DMS 273 (cell line): ENCODE results near the gene RNF38.
"Not testable (repeated sequence)": the region's sequence is repeated elsewhere in the genome, so short reads cannot be mapped to it uniquely, and the experiment has no call there.

ENCODE experiments used
- DNase-seq: peaks from one replicate; lab custom pipeline; 2025; ENCODE audit not compliant: unreplicated experiment; lab: John Stamatoyannopoulos, UW

RNF38 gene

DNA sequence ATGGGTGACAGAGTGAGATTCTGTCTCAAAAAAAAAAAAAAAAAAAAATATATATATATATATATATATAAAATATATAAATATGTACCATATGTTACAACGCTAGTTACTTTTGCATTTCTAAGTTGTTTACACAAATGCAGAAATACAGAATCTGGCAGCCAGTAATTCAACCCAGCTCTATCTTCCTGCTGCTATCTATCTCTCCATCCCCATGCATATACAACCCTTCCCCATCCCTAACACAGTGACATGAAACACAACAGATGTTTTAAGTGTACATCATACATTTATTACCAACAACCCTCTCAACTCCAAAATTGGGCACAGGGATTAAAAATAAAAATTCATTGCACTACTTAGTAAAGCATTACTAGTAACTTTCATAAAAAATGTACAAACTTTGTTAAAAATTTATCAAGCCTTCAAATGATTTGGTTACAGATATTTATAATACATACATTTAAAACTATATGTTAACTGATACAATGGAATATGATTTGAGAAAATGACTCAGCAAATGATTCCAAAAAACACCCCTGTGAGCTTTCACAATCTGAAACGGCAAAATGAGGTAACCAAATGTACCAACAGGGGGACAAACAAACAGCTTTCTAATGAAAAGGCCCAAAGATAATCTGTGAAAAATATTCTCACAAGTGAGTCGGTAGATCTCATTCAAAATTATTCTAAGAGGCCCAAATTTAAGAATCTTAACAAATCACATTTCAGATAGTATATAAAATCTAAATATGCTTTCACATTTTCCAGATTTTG is 63.8 kb downstream of the RNF38 start:
- no peak for DNase-seq

DNA sequence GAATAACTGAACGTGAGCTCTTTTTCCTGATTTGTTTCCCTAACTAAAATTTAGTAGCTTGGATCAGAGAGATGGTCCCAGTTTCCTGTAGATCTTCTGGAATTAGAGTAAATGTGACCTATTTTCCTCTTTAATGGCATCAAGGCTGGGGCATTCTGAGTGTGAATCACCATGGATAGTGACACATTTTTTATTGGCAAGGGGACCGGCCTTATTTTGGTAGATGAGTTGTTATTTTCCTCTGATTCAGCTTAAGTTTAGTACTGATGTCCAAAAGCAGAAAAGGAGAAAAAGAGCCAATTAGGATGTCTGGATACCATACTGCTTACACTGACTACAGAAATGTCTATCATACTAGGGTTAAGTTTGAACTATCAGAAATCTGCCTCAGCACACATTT is 68.1 kb downstream of the RNF38 start:
- no peak for DNase-seq

DNA sequence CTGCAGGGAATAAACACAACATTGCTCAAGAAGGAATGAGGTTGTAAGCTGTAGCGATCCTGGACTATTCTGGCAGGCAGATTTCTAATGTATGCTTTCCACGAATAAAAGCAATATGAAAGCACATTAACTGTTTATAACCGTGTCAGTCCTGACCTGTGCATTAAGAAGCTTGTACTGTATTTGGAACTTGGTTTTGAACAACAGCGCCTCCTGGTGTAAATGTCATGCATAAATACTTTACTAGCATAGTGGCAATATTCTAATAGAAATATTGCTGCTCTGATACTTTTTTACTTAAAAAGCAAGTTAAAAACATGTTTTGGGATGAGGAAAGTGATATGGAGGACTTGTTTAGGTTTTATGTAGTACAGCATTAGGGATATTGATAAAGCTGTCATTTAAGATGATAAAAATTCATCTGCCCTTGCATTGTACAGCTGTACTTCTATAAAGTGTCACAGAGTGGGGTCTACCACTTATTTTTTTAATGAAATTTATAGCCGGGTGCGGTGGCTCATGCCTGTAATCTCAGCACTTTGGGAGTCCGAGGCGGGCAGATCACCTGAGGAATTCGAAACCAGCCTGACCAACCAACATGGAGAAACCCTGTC is 71.2 kb downstream of the RNF38 start:
- peak; percentile 81 for DNase-seq

DNA sequence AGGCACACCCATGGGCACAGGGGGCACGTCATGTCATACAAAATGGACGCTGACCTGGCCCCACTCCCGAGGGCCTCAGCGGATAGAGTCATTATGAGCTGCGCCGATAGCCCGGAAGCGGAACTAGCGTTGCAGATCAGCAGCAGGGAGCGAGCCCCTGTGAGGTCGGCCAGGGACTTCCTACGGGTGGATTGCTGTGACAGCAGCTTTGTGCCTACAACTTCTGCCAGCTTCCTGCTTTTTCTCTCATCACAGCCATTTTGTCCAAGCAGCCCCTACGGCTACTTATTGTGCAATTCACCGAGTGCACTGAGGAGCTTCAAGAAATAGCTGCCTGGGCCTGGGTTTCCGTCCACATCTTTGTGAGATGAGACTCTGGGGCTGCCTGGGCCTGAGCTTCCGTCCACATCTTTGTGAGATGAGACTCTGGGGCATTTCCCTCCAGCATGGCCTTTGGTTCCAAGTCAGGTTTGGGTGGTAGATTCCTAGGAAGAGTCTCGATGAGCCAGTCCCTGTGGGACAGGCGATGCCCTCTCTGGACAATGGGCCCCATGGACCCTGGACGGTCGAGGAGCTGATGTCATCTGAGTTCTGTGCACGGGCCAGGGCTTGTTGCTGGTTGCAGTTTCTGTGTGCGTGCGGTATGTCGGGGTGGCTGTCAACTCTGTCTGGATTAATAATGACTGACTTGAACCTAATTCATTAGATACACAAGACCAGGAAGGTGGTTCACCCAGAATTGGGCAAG is 74.8 kb downstream of the RNF38 start:
- DNase-seq, result no peak

DNA sequence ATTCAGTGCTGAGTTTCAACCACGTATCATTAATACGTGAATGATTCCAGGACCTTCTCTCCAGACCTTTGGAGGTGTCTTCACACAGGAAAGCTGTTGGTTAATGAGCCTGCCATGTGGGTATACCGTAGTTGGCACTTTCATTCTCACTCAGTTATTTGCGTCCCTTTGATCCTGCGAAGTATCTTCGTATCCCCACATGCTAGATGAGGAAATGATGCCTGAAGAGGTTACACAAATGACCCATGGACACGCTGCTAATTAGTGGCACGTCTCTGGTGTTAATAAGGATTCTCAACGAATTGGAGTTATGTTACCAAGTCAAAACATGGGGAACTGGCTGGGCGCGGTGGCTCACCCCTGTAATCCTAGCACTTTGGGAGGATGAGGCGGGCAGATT is 76.1 kb downstream of the RNF38 start:
- DNase-seq, result no peak

DNA sequence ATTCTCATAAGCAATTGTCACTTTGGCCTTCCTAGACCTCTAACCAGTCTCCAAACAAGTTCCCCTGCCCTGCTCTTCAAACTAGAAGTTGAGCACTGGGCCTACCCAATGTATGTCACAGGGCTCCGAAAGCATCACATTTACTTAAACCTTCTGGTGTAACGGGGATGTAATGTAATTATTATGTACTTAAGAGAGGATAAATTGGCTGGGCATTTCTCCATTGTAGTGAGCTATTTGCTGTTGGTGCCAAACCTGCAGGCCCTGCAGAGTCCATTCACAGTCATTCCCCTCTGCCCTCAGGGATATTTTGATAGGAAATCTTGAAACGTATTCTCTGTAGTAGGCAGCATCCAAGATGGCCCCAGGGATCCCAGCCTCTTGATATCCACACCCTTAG is 77.6 kb downstream of the RNF38 start:
- no peak for DNase-seq

DNA sequence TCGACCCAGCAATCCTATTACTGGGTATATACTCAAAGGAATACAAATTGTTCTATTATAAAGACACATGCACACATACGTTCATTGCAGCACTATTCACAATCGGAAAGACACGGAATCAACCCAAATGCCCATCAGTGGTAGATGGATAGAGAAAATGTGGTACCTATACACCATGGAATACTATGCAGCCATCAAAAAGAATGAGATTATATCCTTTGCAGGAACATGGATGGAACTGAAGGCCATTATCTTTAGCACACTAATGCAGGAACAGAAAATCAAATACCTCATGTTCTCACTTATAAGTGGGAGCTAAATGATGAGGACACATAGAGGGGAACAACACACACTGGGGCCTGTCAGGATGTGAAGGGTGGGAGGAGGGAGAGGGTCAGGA is 78.2 kb downstream of the RNF38 start:
- DNase-seq, result not testable (repeated sequence)

DNA sequence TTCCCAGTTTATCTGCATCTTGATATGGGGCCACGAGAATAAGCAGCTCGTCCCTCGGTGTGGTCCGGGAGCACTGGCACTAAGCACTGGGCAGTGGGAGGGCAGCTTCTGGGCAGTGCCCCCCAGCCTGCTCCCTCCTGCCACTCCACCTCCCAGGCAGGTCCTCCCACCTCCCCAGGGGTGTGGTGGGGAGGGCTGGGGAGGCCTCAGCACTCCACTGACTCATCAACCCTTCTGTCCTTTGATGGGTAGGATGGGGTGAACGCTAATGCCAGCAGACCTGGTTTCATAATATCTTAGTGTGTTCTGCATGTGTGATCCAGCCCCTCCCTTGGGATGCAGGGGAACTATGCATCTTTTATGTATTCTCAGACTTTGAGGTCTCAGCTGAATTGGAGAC is 79.6 kb downstream of the RNF38 start:
- no peak for DNase-seq

DNA sequence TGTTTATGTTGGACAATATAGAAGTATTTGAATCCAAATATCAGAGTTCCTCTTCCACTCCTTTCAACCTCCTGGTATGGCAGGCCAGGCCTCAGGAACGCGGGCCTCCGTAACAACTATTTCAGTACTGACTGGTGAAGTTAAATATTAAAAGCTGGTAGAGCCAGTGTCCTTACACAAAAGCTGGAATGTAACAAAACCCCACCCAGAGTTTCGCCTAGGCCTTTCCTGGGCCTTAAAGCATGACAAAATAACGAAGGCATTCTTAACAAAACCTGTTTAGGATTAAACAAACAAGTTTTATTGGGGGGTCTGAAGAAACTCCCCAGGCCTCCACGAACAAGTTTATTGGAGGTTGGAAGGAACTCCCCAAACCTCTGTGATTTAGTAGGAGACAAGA is 80.3 kb downstream of the RNF38 start:
- no peak for DNase-seq

DNA sequence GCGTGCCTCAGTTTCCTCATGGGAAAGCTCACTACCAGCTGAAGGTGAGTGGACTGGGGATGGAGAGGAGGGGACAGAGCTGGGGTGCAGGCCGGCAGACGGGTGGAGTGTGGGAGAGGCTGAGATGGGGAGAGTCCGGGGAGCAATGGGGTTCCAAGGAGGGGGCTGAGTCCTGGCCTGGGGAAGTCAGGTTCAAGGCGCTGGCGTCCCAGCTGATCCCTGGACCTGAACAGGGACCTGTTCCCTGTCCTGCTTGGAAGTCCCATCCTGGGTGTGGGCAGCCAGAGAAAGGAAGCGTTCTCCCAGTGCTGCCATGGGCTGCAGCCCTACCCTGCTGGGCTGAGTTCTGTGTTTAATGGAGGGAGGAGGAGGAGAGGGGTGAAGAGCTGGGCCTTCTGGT is 80.9 kb downstream of the RNF38 start:
- DNase-seq, result no peak

DNA sequence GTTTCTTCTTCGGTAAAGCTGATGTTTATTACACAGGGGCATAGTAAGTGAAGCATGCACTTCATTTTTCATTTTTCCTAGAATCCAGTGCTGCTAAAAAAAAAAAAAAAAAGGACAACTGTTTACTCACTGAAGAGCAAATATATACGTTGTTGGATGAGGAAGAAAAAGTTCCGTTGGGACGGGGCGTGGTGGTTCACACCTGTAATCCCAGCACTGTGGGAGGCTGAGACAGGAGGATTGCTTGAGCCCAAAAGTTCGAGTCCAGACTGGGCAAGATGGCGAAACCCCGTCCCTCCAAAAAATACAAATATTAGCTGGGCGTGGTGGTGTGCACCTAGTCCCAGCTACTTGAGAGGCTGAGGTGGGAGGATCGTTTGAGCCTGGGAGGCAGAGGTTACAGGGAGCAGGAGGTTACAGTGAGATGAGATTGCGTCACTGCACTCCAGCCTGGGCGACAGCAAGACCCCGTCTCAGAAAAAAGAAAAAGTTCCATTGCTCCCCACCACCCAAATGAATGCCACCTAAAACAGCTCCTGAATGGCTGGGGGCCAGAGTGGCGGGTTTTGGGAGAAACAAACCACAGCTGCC is 81.8 kb downstream of the RNF38 start:
- peak; percentile 52 for DNase-seq

DNA sequence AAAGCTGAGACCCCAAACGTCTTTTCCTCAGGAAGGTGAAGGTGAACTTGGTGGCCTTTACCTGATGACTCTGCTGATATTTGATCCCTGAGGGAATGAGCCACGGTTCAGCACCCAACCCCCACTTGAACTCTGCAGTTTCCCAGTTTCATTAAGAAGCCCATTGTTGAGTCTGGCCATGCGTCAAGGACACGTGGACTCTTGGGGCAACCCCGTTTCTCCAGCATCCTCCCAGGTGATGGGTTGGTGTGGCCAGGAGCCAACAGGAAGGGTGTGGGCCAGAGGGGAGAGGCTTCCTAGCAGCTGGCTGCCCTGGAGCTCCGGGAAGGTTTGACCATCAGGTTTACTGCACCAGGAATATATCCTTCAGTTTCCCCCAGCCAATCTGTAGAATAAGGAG is 82.3 kb downstream of the RNF38 start:
- no peak for DNase-seq

DNA sequence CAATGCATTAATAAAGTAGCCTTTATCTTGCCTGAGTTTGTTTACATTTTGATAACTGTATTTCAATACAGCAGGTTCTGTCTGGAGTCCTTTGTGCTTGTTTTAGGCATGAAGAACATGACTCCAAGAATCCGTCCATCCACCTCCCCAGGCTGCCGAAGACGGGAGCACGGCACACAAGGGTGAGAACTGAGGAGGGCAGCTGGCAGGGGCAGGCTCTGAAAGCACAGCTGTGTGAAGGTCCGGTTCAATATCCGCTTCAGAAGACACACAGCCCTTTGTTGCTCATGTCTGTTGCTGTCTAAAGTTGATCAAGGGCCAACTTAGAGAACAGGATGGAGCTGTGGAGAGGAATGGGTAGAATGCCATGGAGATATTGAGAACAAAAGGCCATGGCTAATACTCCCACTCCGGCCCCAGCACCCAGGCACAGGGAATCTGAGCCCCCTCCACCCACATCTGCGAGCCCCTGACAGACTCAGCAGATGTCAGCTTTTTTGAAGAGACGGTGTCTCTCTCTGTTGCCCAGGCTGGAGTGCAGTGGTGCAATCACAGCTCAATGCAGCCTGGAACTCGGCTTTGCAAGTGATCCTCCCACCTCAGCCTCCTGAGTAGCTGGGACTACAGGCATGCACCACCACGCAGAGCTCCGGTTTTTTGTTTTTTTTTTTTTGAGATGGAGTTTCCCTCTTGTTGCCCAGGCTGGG is 83.3 kb downstream of the RNF38 start:
- DNase-seq, result no peak

DNA sequence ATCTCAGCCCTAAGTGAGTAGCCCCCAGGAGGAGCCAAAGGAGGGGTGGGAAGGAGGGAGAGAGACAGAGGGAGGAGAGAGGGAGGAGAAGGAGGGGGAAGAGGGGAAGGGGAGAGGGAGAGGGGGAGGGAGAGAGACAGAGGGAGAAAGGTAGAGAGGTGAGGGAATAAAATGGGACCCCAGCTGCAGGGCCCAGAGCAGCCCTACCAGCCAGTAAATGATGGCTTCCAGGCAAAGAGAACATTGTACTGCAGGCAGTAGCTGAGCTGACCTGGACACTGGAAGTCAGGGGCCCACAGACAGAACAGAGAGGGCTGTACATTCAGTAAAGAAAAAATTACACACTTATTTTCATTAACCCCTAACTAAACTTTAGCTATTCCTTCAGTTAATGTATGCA is 84.0 kb downstream of the RNF38 start:
- no peak for DNase-seq

DNA sequence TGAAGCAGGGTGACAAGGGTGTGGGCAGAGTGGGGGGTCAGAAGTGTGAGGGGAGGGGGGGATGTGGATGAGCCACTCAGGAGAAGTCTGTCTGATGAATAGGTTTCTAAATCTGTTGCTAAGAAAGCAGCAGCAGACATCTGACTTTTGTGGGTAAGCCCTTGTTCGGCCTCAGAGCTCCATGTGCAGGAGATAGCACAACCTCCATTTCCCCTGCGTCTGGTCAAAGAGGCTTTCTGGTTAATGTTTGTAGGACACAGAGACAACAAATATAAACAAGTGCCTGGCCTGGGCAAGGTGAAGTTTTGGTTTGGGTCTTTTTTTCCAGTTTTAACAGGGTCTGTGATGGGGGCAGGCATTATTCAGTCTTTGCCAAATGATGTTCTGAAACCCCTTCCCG is 84.8 kb downstream of the RNF38 start:
- no peak for DNase-seq

DNA sequence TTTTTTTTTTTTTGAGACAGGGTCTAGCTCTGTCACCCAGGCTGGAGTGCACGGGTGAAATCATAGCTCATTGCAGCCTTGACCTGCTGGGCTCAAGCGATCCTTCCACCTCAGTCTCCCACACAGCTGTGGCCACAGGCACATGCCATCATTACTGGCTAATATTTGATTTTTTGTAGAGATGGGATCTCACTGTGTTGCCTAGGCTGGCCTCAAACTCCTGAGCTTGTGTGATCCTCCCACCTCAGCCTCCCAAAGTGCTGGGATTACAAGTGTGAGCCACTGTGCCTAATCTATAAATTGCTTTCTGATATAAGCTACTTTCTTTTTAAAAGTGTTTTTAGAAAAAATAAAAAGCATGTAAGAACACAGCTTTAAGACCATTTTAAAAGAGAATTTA is 85.3 kb downstream of the RNF38 start:
- no peak for DNase-seq

DNA sequence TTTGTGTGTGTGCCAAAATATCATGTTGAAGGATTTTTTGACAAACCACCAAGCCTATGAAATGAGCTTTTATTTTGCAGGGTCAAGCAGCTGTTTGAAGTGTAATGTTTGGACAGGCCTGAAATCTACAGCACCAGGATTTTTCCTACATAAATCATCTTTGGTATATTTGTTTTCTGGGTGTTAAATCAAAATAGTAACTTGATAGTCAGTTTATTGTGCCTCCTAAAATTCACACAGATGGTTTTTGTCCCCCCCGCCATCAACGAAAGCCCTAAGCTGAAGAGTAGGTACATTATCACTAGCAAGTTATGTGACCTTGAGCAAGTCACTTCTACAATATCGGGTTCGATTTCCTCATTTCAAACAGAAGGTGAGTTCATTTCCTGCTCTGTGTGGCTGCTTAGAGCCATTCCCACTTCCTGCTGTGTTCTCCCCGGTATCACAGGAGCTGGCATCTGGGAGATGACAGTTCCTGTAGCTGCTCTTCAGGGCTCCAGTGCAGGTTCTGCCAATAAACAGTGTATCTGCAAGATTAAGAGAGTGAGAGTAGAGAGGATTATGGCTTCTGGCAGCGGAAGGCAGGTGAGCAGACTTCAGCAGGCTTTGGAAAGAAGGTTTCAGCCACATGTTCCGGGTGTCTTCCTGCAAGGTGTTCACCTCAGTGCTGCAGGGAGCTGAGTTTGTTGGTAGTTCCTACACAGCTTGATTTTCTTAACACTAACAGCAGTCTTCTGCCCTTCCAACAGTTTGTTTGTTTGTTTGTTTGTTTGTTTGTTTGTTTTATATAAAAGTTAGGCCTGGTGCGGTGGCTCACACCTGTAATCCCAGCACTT is 93.4 kb downstream of the RNF38 start:
- DNase-seq, result no peak

DNA sequence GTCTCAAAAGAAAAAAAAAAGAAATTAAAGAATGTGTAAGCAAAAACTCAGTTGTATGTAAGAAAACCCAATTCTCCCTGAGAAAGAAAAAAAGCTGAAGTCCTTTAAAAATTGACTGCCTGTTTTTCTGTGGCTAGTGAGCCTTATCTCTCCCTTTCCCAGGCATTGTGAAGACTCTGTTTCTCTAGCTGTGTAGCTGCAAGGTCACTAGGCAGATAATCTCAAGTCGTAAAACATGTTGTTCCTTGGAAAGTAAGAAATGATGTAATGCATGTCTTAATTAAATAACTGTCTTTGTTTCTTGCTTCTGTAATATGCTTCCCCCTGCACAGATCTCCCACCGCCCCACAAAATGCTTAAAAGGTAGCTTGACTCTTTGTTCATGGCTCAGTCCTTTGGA is 95.7 kb downstream of the RNF38 start:
- DNase-seq, result not testable (repeated sequence)

DNA sequence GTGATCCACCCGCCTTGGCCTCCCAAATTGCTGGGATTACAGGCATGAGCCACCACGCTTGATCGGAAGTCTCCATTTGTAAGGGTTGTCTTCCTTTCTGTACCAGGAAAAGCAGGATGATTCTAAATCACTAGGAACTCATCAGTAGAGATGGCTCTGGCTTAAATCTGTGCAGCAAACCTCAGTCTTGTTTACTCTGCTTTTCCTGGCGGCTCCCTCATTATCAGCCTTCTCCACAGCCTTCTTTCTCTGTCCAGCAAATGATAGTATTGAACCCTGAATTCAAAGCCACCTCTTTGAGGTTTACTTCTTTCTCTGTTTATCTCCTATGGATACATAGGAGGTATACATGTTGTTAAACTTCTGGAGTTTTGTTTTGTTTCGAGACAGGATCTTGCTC is 98.8 kb downstream of the RNF38 start:
- DNase-seq, result no peak

DNA sequence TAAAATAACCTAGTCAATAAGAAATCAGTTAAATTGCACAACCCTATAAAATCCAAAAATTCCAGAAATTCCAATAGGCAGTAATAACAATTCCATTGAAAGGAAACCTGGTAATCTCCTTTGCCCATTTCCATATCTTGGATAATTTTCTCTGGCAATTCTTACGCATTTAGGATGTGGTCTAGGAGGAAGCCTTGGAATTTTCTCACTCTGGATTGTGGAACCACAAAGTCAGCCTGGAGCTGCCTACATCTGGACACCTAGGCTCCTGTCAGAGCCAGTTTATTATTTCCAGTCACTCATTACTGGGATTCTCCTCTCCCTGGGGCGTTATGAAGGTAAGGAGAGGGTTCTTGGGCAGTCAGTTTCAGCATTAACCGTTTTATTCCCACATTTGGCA is 101.5 kb downstream of the RNF38 start:
- no peak for DNase-seq
